CD14-positive monocyte (primary cell): Measurements from ENCODE around the gene CMPK1. TPM values are rescaled to one million over a fixed set of nuclear protein-coding genes. Genes with fewer than 3 reads are reported as not detected.

Experiments
- DNase-seq, 3 donors: peaks; one replicate each; pipeline ENCODE4 v3.0.0-alpha.2; 2011 to 2022
- H2AFZ ChIP-seq: 2 replicates; pipeline ENCODE4 v1.6.0; 2012; ENCODE audit warnings: mild to moderate bottlenecking, low read depth, low read length, inconsistent platforms; ENCODE audit not compliant: insufficient read depth, poor library complexity, severe bottlenecking
- H3K27ac ChIP-seq, 2 donors: 1 replicate in 1 of 2; 2 replicates in 1 of 2; pipeline ENCODE4 v1.5.1; 2012 to 2013; ENCODE audit warnings: low read length in 2 of 2, control low read depth in 1 of 2, inconsistent platforms in 1 of 2, low read depth in 1 of 2, mild to moderate bottlenecking in 1 of 2
- H3K27me3 ChIP-seq, 2 donors: one replicate each; pipeline versions ENCODE4 v1.6.0 to v1.6.1; 2011 to 2013; ENCODE audit warnings: low read length in 2 of 2; ENCODE audit not compliant: control insufficient read depth in 2 of 2, insufficient read depth in 2 of 2
- H3K36me3 ChIP-seq, 2 donors: replicated peaks in 1 of 2; 1 replicate in 1 of 2; 2 replicates in 1 of 2; pipeline versions ENCODE4 v1.5.1 to v1.6.1; 2012 to 2013; ENCODE audit warnings: low read length in 2 of 2, control low read depth in 1 of 2, inconsistent platforms in 1 of 2, mild to moderate bottlenecking in 1 of 2; ENCODE audit not compliant: insufficient read depth in 2 of 2, control insufficient read depth in 1 of 2
- H3K4me1 ChIP-seq, 2 donors: 1 replicate in 1 of 2; 2 replicates in 1 of 2; pipeline versions ENCODE4 v1.5.1 to v1.6.1; 2012 to 2013; ENCODE audit warnings: low read length in 2 of 2, control low read depth in 1 of 2, inconsistent platforms in 1 of 2, mild to moderate bottlenecking in 1 of 2, moderate library complexity in 1 of 2; ENCODE audit not compliant: insufficient read depth in 2 of 2, control insufficient read depth in 1 of 2
- H3K4me2 ChIP-seq: replicated peaks from 2 replicates; pipeline ENCODE3; 2012; ENCODE audit warnings: low read length, moderate library complexity, mild to moderate bottlenecking; ENCODE audit not compliant: poor library complexity, severe bottlenecking; ENCODE audit errors: extremely low read depth
- H3K4me3 ChIP-seq, 3 experiments: fragments of 200-600 bp in 1 of 3; sonication (generic) in 1 of 3; replicated peaks in 1 of 3; 1 replicate in 2 of 3; 2 replicates in 1 of 3; pipeline ENCODE4 v1.5.1; 2011 to 2013; ENCODE audit warnings: low read length in 3 of 3, mild to moderate bottlenecking in 3 of 3, control low read depth in 2 of 3, low read depth in 2 of 3, inconsistent platforms in 1 of 3, moderate library complexity in 1 of 3
- H3K79me2 ChIP-seq: 2 replicates; pipeline ENCODE4 v1.6.0; 2012; ENCODE audit warnings: mild to moderate bottlenecking, control low read depth, inconsistent platforms, low read length, moderate library complexity; ENCODE audit not compliant: insufficient read depth
- H3K9ac ChIP-seq: 2 replicates; pipeline ENCODE4 v1.6.0; 2017; ENCODE audit warnings: low read length, mild to moderate bottlenecking; ENCODE audit not compliant: insufficient read depth, poor library complexity, severe bottlenecking
- H3K9me3 ChIP-seq, 2 donors: replicated peaks in 1 of 2; 1 replicate in 1 of 2; 2 replicates in 1 of 2; pipeline versions ENCODE4 v1.5.1 to v1.6.1; 2012 to 2013; ENCODE audit warnings: low read length in 2 of 2, control low read depth in 1 of 2; ENCODE audit not compliant: control insufficient read depth in 1 of 2, insufficient read depth in 1 of 2
- H4K20me1 ChIP-seq: 2 replicates; pipeline ENCODE4 v1.6.0; 2012; ENCODE audit warnings: mild to moderate bottlenecking, low read length, control low read depth, moderate library complexity; ENCODE audit not compliant: insufficient read depth
- H3K27ac Mint-ChIP-seq, 7 donors: one replicate each; pipeline ENCODE4 v1.8.0; 2020; ENCODE audit warnings: mild to moderate bottlenecking in 7 of 7, mixed read lengths in 7 of 7, moderate library complexity in 6 of 7, inconsistent platforms in 2 of 7
- H3K27me3 Mint-ChIP-seq, 3 donors: one replicate each; pipeline ENCODE4 v1.8.0; 2021 to 2022; ENCODE audit warnings: low read depth in 3 of 3, mild to moderate bottlenecking in 3 of 3, mixed read lengths in 3 of 3, moderate library complexity in 3 of 3, inconsistent platforms in 1 of 3
- H3K36me3 Mint-ChIP-seq, 2 donors: one replicate each; pipeline ENCODE4 v1.8.0; 2020; ENCODE audit warnings: mixed read lengths in 2 of 2, inconsistent platforms in 1 of 2, mild to moderate bottlenecking in 1 of 2
- H3K4me1 Mint-ChIP-seq: one replicate; pipeline ENCODE4 v1.8.0; 2020; ENCODE audit warnings: mild to moderate bottlenecking, mixed read lengths
- H3K4me3 Mint-ChIP-seq, 2 donors: one replicate each; pipeline ENCODE4 v1.8.0; 2020; ENCODE audit warnings: mild to moderate bottlenecking in 2 of 2, mixed read lengths in 2 of 2, moderate library complexity in 1 of 2
- H3K9me3 Mint-ChIP-seq, 7 donors: one replicate each; pipeline ENCODE4 v1.8.0; 2020 to 2022; ENCODE audit warnings: mixed read lengths in 7 of 7, mild to moderate bottlenecking in 6 of 7, moderate library complexity in 6 of 7, inconsistent platforms in 2 of 7
- CTCF ChIP-seq: fragments of 200-600 bp; IDR thresholded peaks from one replicate; pipeline ENCODE4 v1.8.0; 2022; ENCODE audit warnings: antibody characterized with exemption, mild to moderate bottlenecking
- WGBS: methylation state at CpG from one replicate; pipeline ENCODE4 v1.1.5; 2013; ENCODE audit warnings: missing lambda C conversion rate; ENCODE audit not compliant: insufficient coverage; 5-methylcytosine and 5-hydroxymethylcytosine counted together
- intact Hi-C, 2 donors: fragments of 100-400 bp; cut with micrococcal nuclease; formaldehyde crosslinking; loops; one replicate each; pipeline versions ENCODE4 v1.15.0 to v1.15.1; 2023
- polyA plus RNA-seq, 3 donors: library from polyadenylated mRNA; depleted of rRNA in 1 of 3; unstranded in 2 of 3; stranded (reverse) in 1 of 3; fragments of 300-500 nt in 2 of 3; fragments of >200 nt in 1 of 3; fragmentation: Illumina TruSeq in 2 of 3; gene quantifications; 1 replicate in 2 of 3; 2 replicates in 1 of 3; pipeline ENCODE4 v1.2.3, GENCODE V29; 2012 to 2021

The CMPK1 gene
- polyA plus RNA-seq, 3 donors = 17.4 to 67.6 (median 65.2) TPM

GRCh38 chr1:47323599-47324031 is 10.0 kb upstream of the CMPK1 start:
- no peaks in the 10 kb centered on the region for H3K36me3 ChIP-seq
- intact Hi-C loops = no loop called here
- DNase-seq = no peak
- H3K27me3 ChIP-seq = no peaks in the 10 kb centered on the region
- H3K4me3 ChIP-seq = no peak overlapping the region
- no CpG with 5 or more reads among the region's 1 CpG for WGBS
- no peak for TF ChIP-seq CTCF
- no peaks in the 10 kb centered on the region for H4K20me1 ChIP-seq
- Mint-ChIP-seq H3K27ac (no peak overlapping the region), H3K4me1 (no peaks in the 10 kb centered on the region), H3K4me3 (no peak overlapping the region), H3K36me3 (no peaks in the 10 kb centered on the region), H3K9me3 (peaks cover 0 to 7% (median 0%) of the 10 kb centered on the region in 7 donors), H3K27me3 (peaks cover 0 to 2% (median 0%) of the 10 kb centered on the region in 3 donors)
- H2AFZ ChIP-seq = no peak overlapping the region
- H3K27ac ChIP-seq = no peak overlapping the region
- H3K4me1 ChIP-seq = no peaks in the 10 kb centered on the region
- no peaks in the 10 kb centered on the region for H3K79me2 ChIP-seq
- H3K9ac ChIP-seq = no peak overlapping the region
- no peak overlapping the region for H3K4me2 ChIP-seq
- no peaks in the 10 kb centered on the region for H3K9me3 ChIP-seq

- peaks cover 0 to 7% (median 0%) of the 10 kb centered on the region in 7 donors for H3K9me3 Mint-ChIP-seq
- no peak for TF ChIP-seq CTCF
- DNase-seq = no peak
- H3K36me3 ChIP-seq = no peaks in the 10 kb centered on the region
- H3K4me1 Mint-ChIP-seq = no peaks in the 10 kb centered on the region
- no CpG with 5 or more reads among the region's 3 CpGs for WGBS
- no peak overlapping the region for H3K4me2 ChIP-seq
- no peaks in the 10 kb centered on the region for H4K20me1 ChIP-seq
- no peaks in the 10 kb centered on the region for H3K4me1 ChIP-seq
- no peak overlapping the region for H3K4me3 Mint-ChIP-seq
- no peaks in the 10 kb centered on the region for H3K79me2 ChIP-seq
- no peaks in the 10 kb centered on the region for H3K27me3 ChIP-seq
- intact Hi-C loops = no loop called here
- no peak overlapping the region for H3K27ac ChIP-seq
- H2AFZ ChIP-seq = no peak overlapping the region
- no peaks in the 10 kb centered on the region for H3K9me3 ChIP-seq
- no peaks in the 10 kb centered on the region for H3K36me3 Mint-ChIP-seq
- H3K9ac ChIP-seq = no peak overlapping the region
- no peak overlapping the region for H3K27ac Mint-ChIP-seq
- H3K4me3 ChIP-seq = no peak overlapping the region
- no peaks in the 10 kb centered on the region for H3K27me3 Mint-ChIP-seq
Measured at GRCh38 chr1:47324682-47325081, 8.9 kb upstream of the CMPK1 start.
